ENCODE data around the gene FGFR2.

DNA sequence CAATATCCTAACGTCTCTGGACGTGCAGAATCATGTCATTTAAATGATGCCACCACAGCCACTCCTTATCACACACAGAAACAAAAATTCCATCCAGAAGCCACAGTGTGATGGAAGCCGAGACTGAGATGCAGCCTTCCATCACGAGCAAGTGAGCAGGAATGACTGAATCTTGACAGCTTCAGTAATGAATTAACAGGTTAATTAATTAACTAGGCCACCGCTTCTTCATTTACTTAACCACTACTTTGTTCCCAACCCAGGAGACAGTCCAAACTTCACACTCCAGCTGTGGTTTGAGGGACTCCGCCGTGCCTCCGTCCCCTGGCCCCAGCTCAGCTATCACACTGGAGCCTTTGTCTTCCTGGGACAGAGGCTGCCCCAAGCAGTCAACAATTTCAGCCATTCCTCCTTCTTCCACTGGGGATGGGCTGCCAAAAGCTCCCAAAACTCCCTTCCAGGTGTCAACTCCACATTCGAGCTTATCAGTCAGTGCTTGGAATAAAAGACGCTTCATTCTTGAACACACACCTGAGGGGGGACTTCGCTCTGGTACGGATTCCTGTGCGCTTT is 65.9 kb downstream of the FGFR2 start:
- no peak for TF ChIP-seq TAF1 (IDR thresholded peaks at IDR 0.05; ENCODE audit: low read depth)
- TF ChIP-seq, protein P1, sequence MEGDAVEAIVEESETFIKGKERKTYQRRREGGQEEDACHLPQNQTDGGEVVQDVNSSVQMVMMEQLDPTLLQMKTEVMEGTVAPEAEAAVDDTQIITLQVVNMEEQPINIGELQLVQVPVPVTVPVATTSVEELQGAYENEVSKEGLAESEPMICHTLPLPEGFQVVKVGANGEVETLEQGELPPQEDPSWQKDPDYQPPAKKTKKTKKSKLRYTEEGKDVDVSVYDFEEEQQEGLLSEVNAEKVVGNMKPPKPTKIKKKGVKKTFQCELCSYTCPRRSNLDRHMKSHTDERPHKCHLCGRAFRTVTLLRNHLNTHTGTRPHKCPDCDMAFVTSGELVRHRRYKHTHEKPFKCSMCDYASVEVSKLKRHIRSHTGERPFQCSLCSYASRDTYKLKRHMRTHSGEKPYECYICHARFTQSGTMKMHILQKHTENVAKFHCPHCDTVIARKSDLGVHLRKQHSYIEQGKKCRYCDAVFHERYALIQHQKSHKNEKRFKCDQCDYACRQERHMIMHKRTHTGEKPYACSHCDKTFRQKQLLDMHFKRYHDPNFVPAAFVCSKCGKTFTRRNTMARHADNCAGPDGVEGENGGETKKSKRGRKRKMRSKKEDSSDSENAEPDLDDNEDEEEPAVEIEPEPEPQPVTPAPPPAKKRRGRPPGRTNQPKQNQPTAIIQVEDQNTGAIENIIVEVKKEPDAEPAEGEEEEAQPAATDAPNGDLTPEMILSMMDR (IDR thresholded peaks at IDR 0.05; ENCODE audit: poor library complexity, severe bottlenecking): no peak
- no peak for TF ChIP-seq POLR2AphosphoS5 (IDR thresholded peaks at IDR 0.05)
- TF ChIP-seq MXI1 (conservative IDR thresholded peaks at IDR 0.05; ENCODE audit: poor library complexity, severe bottlenecking): no peak
- TF ChIP-seq, protein P2, sequence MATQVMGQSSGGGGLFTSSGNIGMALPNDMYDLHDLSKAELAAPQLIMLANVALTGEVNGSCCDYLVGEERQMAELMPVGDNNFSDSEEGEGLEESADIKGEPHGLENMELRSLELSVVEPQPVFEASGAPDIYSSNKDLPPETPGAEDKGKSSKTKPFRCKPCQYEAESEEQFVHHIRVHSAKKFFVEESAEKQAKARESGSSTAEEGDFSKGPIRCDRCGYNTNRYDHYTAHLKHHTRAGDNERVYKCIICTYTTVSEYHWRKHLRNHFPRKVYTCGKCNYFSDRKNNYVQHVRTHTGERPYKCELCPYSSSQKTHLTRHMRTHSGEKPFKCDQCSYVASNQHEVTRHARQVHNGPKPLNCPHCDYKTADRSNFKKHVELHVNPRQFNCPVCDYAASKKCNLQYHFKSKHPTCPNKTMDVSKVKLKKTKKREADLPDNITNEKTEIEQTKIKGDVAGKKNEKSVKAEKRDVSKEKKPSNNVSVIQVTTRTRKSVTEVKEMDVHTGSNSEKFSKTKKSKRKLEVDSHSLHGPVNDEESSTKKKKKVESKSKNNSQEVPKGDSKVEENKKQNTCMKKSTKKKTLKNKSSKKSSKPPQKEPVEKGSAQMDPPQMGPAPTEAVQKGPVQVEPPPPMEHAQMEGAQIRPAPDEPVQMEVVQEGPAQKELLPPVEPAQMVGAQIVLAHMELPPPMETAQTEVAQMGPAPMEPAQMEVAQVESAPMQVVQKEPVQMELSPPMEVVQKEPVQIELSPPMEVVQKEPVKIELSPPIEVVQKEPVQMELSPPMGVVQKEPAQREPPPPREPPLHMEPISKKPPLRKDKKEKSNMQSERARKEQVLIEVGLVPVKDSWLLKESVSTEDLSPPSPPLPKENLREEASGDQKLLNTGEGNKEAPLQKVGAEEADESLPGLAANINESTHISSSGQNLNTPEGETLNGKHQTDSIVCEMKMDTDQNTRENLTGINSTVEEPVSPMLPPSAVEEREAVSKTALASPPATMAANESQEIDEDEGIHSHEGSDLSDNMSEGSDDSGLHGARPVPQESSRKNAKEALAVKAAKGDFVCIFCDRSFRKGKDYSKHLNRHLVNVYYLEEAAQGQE (IDR thresholded peaks at IDR 0.05; ENCODE audit: borderline replicate concordance): no peak
